ENCODE results near the gene PIEZO1.
A peak's percentile ranks its signal among the peaks of the same experiment; 100 is the strongest.

PIEZO1 gene

GRCh38 chr16:88697116-88697830, 87.7 kb downstream of the PIEZO1 start:
- Mint-ChIP-seq H3K4me3 (no peak overlapping the region), H3K27ac (peak overlapping the region; percentile 69), H3K27me3 (no peaks in the 10 kb centered on the region), H3K4me1 (ENCODE audit: low read depth) (peaks cover 59% of the 10 kb centered on the region), H3K9me3 (no peaks in the 10 kb centered on the region), H3K36me3 (ENCODE audit: low read depth) (peaks cover 46% of the 10 kb centered on the region)
- no peak for DNase-seq

GRCh38 chr16:88696441-88696840, 88.6 kb downstream of the PIEZO1 start:
- Mint-ChIP-seq H3K4me3 (no peak overlapping the region), H3K9me3 (no peaks in the 10 kb centered on the region), H3K27me3 (no peaks in the 10 kb centered on the region), H3K36me3 (ENCODE audit: low read depth) (peaks cover 40% of the 10 kb centered on the region), H3K4me1 (ENCODE audit: low read depth) (peaks cover 59% of the 10 kb centered on the region), H3K27ac (no peak overlapping the region)
- DNase-seq = no peak

- peaks cover 59% of the 10 kb centered on the region for H3K4me1 Mint-ChIP-seq (ENCODE audit: low read depth)
- H3K4me3 Mint-ChIP-seq = no peak overlapping the region
- peak overlapping the region; percentile 40 for H3K27ac Mint-ChIP-seq
- no peaks in the 10 kb centered on the region for H3K9me3 Mint-ChIP-seq
- H3K36me3 Mint-ChIP-seq (ENCODE audit: low read depth) = peaks cover 37% of the 10 kb centered on the region
- H3K27me3 Mint-ChIP-seq = no peaks in the 10 kb centered on the region
- no peak for DNase-seq
These were observed 89.3 kb downstream of the PIEZO1 start for GRCh38 chr16:88695753-88696152.

- H3K4me1 Mint-ChIP-seq (ENCODE audit: low read depth) = peaks cover 59% of the 10 kb centered on the region
- peaks cover 32% of the 10 kb centered on the region for H3K36me3 Mint-ChIP-seq (ENCODE audit: low read depth)
These were observed 89.8 kb downstream of the PIEZO1 start for GRCh38 chr16:88695218-88695617.

GRCh38 chr16:88694221-88695087, 90.6 kb downstream of the PIEZO1 start:
- Mint-ChIP-seq H3K4me1 (ENCODE audit: low read depth) (peaks cover 52% of the 10 kb centered on the region), H3K4me3 (no peak overlapping the region), H3K36me3 (ENCODE audit: low read depth) (peaks cover 24% of the 10 kb centered on the region), H3K27ac (peak overlapping the region; percentile 44), H3K27me3 (no peaks in the 10 kb centered on the region), H3K9me3 (no peaks in the 10 kb centered on the region)
- no peak for DNase-seq

More at GRCh38 chr16:88695218-88695617, 89.8 kb downstream of the PIEZO1 start:
- Mint-ChIP-seq H3K4me3 (no peak overlapping the region), H3K27ac (peak overlapping the region; percentile 40), H3K9me3 (no peaks in the 10 kb centered on the region), H3K27me3 (no peaks in the 10 kb centered on the region)
- DNase-seq = no peak

- H3K36me3 Mint-ChIP-seq (ENCODE audit: low read depth) = peaks cover 23% of the 10 kb centered on the region
- no peak overlapping the region for H3K27ac Mint-ChIP-seq
- H3K9me3 Mint-ChIP-seq = no peaks in the 10 kb centered on the region
- no peak overlapping the region for H3K4me3 Mint-ChIP-seq
- no peaks in the 10 kb centered on the region for H3K27me3 Mint-ChIP-seq
- no peak for DNase-seq
- peaks cover 49% of the 10 kb centered on the region for H3K4me1 Mint-ChIP-seq (ENCODE audit: low read depth)
These were observed 91.4 kb downstream of the PIEZO1 start for GRCh38 chr16:88693420-88694177.

- no peak overlapping the region for H3K4me3 Mint-ChIP-seq
- no peaks in the 10 kb centered on the region for H3K9me3 Mint-ChIP-seq
- peaks cover 45% of the 10 kb centered on the region for H3K4me1 Mint-ChIP-seq (ENCODE audit: low read depth)
- no peak for DNase-seq
- peak overlapping the region; percentile 76 for H3K27ac Mint-ChIP-seq
- H3K36me3 Mint-ChIP-seq (ENCODE audit: low read depth) = peaks cover 17% of the 10 kb centered on the region
- no peaks in the 10 kb centered on the region for H3K27me3 Mint-ChIP-seq
These were observed 92.2 kb downstream of the PIEZO1 start for GRCh38 chr16:88692861-88693260.

GRCh38 chr16:88691924-88692560, 93.0 kb downstream of the PIEZO1 start:
- Mint-ChIP-seq H3K36me3 (ENCODE audit: low read depth) (peaks cover 11% of the 10 kb centered on the region), H3K4me1 (ENCODE audit: low read depth) (peaks cover 42% of the 10 kb centered on the region), H3K27ac (peak overlapping the region; percentile 79), H3K4me3 (no peak overlapping the region), H3K27me3 (no peaks in the 10 kb centered on the region), H3K9me3 (no peaks in the 10 kb centered on the region)
- peak; percentile 56 for DNase-seq

- H3K36me3 Mint-ChIP-seq (ENCODE audit: low read depth) = peaks cover 5% of the 10 kb centered on the region
- no peaks in the 10 kb centered on the region for H3K9me3 Mint-ChIP-seq
- no peaks in the 10 kb centered on the region for H3K27me3 Mint-ChIP-seq
- peak overlapping the region; percentile 65 for H3K27ac Mint-ChIP-seq
- H3K4me3 Mint-ChIP-seq = no peak overlapping the region
- H3K4me1 Mint-ChIP-seq (ENCODE audit: low read depth) = peaks cover 44% of the 10 kb centered on the region
- DNase-seq = no peak
These were observed 93.7 kb downstream of the PIEZO1 start for GRCh38 chr16:88691129-88691813.

- Mint-ChIP-seq H3K27ac (peak overlapping the region; percentile 65), H3K36me3 (ENCODE audit: low read depth) (no peaks in the 10 kb centered on the region), H3K27me3 (no peaks in the 10 kb centered on the region), H3K9me3 (no peaks in the 10 kb centered on the region), H3K4me3 (no peak overlapping the region), H3K4me1 (ENCODE audit: low read depth) (peaks cover 45% of the 10 kb centered on the region)
- DNase-seq = no peak
These were observed 94.5 kb downstream of the PIEZO1 start for GRCh38 chr16:88690341-88691128.

- peak overlapping the region; percentile 11 for H3K27ac Mint-ChIP-seq
- peaks cover 58% of the 10 kb centered on the region for H3K4me1 Mint-ChIP-seq (ENCODE audit: low read depth)
- H3K9me3 Mint-ChIP-seq = no peaks in the 10 kb centered on the region
- no peaks in the 10 kb centered on the region for H3K36me3 Mint-ChIP-seq (ENCODE audit: low read depth)
- DNase-seq = no peak
- H3K27me3 Mint-ChIP-seq = no peaks in the 10 kb centered on the region
- H3K4me3 Mint-ChIP-seq = no peak overlapping the region
These were observed 96.8 kb downstream of the PIEZO1 start for GRCh38 chr16:88688013-88688778.

- Mint-ChIP-seq H3K4me1 (ENCODE audit: low read depth) (peaks cover 52% of the 10 kb centered on the region), H3K9me3 (no peaks in the 10 kb centered on the region), H3K27me3 (no peaks in the 10 kb centered on the region), H3K4me3 (no peak overlapping the region), H3K36me3 (ENCODE audit: low read depth) (no peaks in the 10 kb centered on the region), H3K27ac (no peak overlapping the region)
- no peak for DNase-seq
These were observed 97.4 kb downstream of the PIEZO1 start for GRCh38 chr16:88687676-88688012.

GRCh38 chr16:88687254-88687576, 97.8 kb downstream of the PIEZO1 start:
- Mint-ChIP-seq H3K27me3 (no peaks in the 10 kb centered on the region), H3K36me3 (ENCODE audit: low read depth) (no peaks in the 10 kb centered on the region), H3K9me3 (no peaks in the 10 kb centered on the region), H3K27ac (no peak overlapping the region), H3K4me3 (no peak overlapping the region), H3K4me1 (ENCODE audit: low read depth) (peaks cover 51% of the 10 kb centered on the region)
- DNase-seq = no peak

All from activated T-cell treated with anti-CD3 and anti-CD28 coated beads, Interleukin-2, amount 50 U/mL, for 24 hours (primary cell).